NCI-H82 (cell line): ENCODE measurements around the gene DDX39A.

Experiments
- DNase-seq: peaks from one replicate; lab custom pipeline; 2025; lab: John Stamatoyannopoulos, UW

DDX39A gene

GRCh38 chr19:14434543-14435319 is 15.6 kb upstream of the DDX39A start:
- no peak for DNase-seq

- peak; percentile 53 for DNase-seq
Measured at GRCh38 chr19:14433554-14434501, 14.7 kb upstream of the DDX39A start.

- peak; percentile 86 for DNase-seq
Measured at GRCh38 chr19:14432791-14433553, 13.8 kb upstream of the DDX39A start, which contains the start of gene PKN1. Gene PKN1 (plus strand): TSS chr19:14433306. CDS start chr19:14433522, 216 bp downstream.

- DNase-seq: no peak
Measured at GRCh38 chr19:14430712-14431111, 11.6 kb upstream of the DDX39A start.

- DNase-seq: no peak
Measured at GRCh38 chr19:14428882-14429416, 9.8 kb upstream of the DDX39A start.

GRCh38 chr19:14427461-14427860 is 8.3 kb upstream of the DDX39A start:
- no peak for DNase-seq

GRCh38 chr19:14425696-14426138 is 6.6 kb upstream of the DDX39A start:
- no peak for DNase-seq

- DNase-seq: no peak
Measured at GRCh38 chr19:14418856-14419105, 360 bp downstream of the DDX39A start.

GRCh38 chr19:14416817-14417231 is 2.3 kb downstream of the DDX39A start:
- DNase-seq: peak; percentile 98

GRCh38 chr19:14414926-14415690 is 4.0 kb downstream of the DDX39A start:
- no peak for DNase-seq

GRCh38 chr19:14413693-14414181 is 5.4 kb downstream of the DDX39A start:
- no peak for DNase-seq

GRCh38 chr19:14412996-14413692 is 6.0 kb downstream of the DDX39A start:
- DNase-seq: no peak

GRCh38 chr19:14412324-14412995 is 6.7 kb downstream of the DDX39A start:
- no peak for DNase-seq

- DNase-seq: no peak
Measured at GRCh38 chr19:14411938-14412245, 7.2 kb downstream of the DDX39A start.

- DNase-seq: no peak
Measured at GRCh38 chr19:14411161-14411937, 7.8 kb downstream of the DDX39A start.

- DNase-seq: no peak
Measured at GRCh38 chr19:14410091-14411051, 8.8 kb downstream of the DDX39A start.

GRCh38 chr19:14409146-14410023 is 9.8 kb downstream of the DDX39A start:
- no peak for DNase-seq
